Neutrophil (primary cell): ENCODE data around the gene TSR3.

Experiments
- H3K27ac ChIP-seq: fragments of 200-600 bp; sonication (generic); 2 replicates; pipeline ENCODE4 v1.5.1; 2016; ENCODE audit warnings: mild to moderate bottlenecking, moderate library complexity
- H3K27me3 ChIP-seq: fragments of 200-600 bp; sonication (generic); 2 replicates; pipeline ENCODE4 v1.6.0; 2016; ENCODE audit warnings: mild to moderate bottlenecking
- H3K36me3 ChIP-seq: fragments of 200-600 bp; sonication (generic); 2 replicates; pipeline ENCODE4 v1.5.1; 2017
- H3K4me1 ChIP-seq, 2 experiments: fragments of 200-600 bp in 1 of 2; sonication (generic) in 1 of 2; 1 replicate in 1 of 2; 2 replicates in 1 of 2; pipeline versions ENCODE4 v1.5.1 to v1.6.1; 2013 to 2016; ENCODE audit warnings: low read depth in 1 of 2, low read length in 1 of 2, mild to moderate bottlenecking in 1 of 2, moderate library complexity in 1 of 2; ENCODE audit not compliant: control insufficient read depth in 1 of 2, insufficient read depth in 1 of 2
- H3K4me3 ChIP-seq, 2 experiments: fragments of 200-600 bp in 1 of 2; sonication (generic) in 1 of 2; 1 replicate in 1 of 2; 2 replicates in 1 of 2; pipeline ENCODE4 v1.5.1; 2013 to 2016; ENCODE audit warnings: low read depth in 1 of 2, low read length in 1 of 2, mild to moderate bottlenecking in 1 of 2, moderate library complexity in 1 of 2
- H3K9me3 ChIP-seq: fragments of 200-600 bp; sonication (generic); 2 replicates; pipeline ENCODE4 v1.5.1; 2016
- TF ChIP-seq, protein P1 (sequence below): fragments of 200-600 bp; sonication (generic); IDR thresholded peaks from 2 replicates; pipeline ENCODE4 v1.5.1; 2016; ENCODE audit warnings: antibody characterized with exemption

The TSR3 gene

DNA sequence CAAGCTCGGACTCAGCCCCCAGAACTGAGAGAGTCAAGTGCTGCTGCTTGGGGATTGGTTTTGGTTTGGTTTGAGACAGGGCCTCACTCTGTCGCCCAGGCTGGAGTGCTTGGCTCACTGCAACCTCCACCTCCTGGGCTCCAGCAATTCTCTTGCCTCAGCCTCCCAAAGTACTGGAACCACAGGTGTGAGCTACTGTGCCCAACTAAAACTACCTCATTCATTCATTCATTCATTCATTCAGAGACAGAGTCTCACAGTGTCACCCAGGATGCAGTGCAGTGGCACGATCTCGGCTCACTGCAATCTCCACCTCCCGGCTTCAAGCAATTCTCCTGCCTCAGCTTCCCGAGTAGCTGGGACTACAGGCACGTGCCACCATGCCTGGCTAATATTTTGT is 38.1 kb upstream of the TSR3 start:
- TF ChIP-seq, protein P1, sequence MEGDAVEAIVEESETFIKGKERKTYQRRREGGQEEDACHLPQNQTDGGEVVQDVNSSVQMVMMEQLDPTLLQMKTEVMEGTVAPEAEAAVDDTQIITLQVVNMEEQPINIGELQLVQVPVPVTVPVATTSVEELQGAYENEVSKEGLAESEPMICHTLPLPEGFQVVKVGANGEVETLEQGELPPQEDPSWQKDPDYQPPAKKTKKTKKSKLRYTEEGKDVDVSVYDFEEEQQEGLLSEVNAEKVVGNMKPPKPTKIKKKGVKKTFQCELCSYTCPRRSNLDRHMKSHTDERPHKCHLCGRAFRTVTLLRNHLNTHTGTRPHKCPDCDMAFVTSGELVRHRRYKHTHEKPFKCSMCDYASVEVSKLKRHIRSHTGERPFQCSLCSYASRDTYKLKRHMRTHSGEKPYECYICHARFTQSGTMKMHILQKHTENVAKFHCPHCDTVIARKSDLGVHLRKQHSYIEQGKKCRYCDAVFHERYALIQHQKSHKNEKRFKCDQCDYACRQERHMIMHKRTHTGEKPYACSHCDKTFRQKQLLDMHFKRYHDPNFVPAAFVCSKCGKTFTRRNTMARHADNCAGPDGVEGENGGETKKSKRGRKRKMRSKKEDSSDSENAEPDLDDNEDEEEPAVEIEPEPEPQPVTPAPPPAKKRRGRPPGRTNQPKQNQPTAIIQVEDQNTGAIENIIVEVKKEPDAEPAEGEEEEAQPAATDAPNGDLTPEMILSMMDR, result no peak
- no peaks in the 10 kb centered on the region for H3K27me3 ChIP-seq
- no peak overlapping the region for H3K27ac ChIP-seq
- H3K36me3 ChIP-seq, result peaks cover 100% of the 10 kb centered on the region
- no peaks in the 10 kb centered on the region for H3K9me3 ChIP-seq
- H3K4me3 ChIP-seq, result no peak overlapping the region
- no peaks in the 10 kb centered on the region for H3K4me1 ChIP-seq

DNA sequence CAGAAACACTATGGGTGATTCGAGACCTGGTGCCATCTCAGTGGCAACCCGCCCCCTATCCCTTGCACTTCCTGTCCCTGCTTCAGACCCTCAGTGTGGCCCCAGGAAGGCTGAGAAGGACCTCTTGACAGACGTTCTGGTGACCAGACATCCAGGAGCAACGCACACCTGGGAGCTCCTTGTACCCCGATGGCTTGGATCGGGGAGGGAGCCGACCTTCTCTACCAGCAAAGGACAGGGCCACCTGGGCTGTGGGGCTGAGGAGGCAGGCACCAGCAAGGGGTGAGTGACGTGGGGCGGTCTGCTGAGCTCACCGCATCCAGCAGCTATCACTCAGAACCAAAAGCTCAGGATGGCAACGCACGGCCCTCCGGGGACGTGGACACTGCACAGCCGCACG is 35.7 kb upstream of the TSR3 start:
- Histone ChIP-seq H3K36me3 (peaks cover 98% of the 10 kb centered on the region), H3K4me3 (no peak overlapping the region), H3K9me3 (no peaks in the 10 kb centered on the region), H3K4me1 (no peaks in the 10 kb centered on the region), H3K27me3 (no peaks in the 10 kb centered on the region), H3K27ac (no peak overlapping the region)
- TF ChIP-seq, protein P1, result no peak

DNA sequence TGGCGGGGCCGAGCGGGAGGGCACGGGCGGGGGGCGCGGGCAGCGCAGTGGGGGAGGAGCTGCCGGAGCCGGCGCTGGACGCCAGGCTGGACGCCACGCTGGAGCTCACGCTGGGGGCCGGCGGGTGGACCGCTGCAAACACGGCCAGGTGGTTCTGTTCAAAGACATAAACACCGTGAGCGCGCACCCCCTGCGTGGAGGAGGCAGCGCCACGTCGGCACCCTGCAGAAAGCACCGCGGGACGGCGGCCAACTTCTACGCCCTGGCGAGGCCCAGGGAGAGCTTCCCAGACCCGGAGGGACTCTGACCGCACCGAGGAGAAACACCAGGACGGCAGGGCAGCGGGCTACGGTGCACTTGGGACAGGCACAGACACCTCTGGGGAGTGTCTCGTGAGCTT is 33.6 kb upstream of the TSR3 start:
- Histone ChIP-seq H3K27ac (no peak overlapping the region), H3K4me3 (no peak overlapping the region), H3K9me3 (no peaks in the 10 kb centered on the region), H3K4me1 (peaks cover 0 to under 1% of the 10 kb centered on the region in 2 experiments), H3K36me3 (peaks cover 98% of the 10 kb centered on the region), H3K27me3 (peaks cover 1% of the 10 kb centered on the region)
- TF ChIP-seq, protein P1, result no peak

DNA sequence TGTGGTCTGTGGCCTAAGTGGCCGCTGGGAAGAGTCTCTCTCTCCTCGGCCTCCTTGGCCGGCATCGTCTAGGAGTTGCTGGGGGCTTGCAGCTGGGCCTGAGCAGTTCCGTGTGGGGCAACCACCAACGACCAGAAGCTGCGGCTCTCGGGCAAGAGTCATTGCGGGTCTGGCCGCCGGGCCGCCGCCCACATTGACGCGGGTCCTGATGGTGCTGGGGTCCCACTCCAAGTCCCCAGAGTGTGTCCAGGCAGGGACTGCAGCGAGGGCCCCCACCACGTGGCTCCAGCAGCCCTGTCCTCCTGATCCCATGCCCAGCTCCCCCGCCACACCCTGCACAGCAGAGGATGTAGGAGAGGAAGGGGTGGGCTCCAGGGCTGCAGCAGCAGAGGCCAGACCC is 31.9 kb upstream of the TSR3 start:
- H3K27ac ChIP-seq, result no peak overlapping the region
- H3K9me3 ChIP-seq, result no peaks in the 10 kb centered on the region
- H3K4me3 ChIP-seq, result no peak overlapping the region
- TF ChIP-seq, protein P1, result no peak
- peaks cover 16% of the 10 kb centered on the region for H3K27me3 ChIP-seq
- H3K36me3 ChIP-seq, result peaks cover 90% of the 10 kb centered on the region
- H3K4me1 ChIP-seq, result peaks cover 5 to 17% of the 10 kb centered on the region in 2 experiments

DNA sequence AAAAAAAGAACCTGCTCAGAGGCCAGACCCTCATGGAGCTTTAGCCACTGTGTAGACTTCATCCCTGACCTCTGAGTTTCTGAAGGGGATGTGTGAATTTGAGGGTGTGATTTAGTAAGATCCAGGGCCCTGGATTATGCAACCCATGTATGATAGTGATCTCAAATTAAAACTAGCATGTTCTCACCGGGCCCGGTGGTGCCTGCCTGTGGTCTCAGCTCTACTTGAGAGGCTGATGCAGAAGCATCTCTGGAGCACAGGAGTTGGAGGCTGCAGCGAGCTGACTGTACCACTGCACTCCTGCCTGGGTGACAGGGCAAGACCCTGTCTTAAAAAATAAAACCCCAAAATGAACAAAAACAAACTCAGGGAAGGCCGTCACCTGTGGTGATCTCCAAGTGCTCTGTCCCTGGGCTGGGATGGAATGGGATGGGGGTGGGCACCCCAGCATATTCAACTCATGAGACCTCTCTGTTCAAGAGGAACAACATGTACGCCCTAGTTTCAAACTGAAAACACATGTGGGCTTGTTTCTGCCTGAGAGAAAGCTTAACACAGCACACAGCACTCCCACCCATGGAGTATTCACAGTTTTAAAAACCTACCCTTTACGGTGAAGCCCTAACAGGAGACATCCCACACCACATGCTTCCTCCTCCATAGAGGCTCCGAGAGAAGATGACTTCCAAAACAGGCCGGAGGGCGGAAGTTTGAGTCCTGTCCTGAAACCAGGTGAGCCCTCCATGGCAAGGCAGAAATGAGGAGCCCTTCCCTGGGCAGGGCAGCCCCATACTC is 30.1 kb upstream of the TSR3 start:
- Histone ChIP-seq H3K9me3 (no peaks in the 10 kb centered on the region), H3K4me1 (peaks cover 8 to 21% of the 10 kb centered on the region in 2 experiments), H3K27me3 (peaks cover 16% of the 10 kb centered on the region), H3K36me3 (peaks cover 87% of the 10 kb centered on the region), H3K27ac (no peak overlapping the region), H3K4me3 (no peak overlapping the region)
- TF ChIP-seq, protein P1, result no peak
